ENCODE results near the gene RASSF5. TPM values are rescaled to one million over a fixed set of nuclear protein-coding genes. Genes with fewer than 3 reads are reported as not detected.
"Not testable (repeated sequence)": the region's sequence is repeated elsewhere in the genome, so short reads cannot be mapped to it uniquely, and the experiment has no call there.

The RASSF5 gene
- total RNA-seq, 1 donor from 2014 or later: 9.3 TPM

- DNase-seq: no peak
Measured at GRCh38 chr1:206569556-206569955, 62.2 kb downstream of the RASSF5 start.

- no peak for DNase-seq
Measured at GRCh38 chr1:206570529-206570928, 63.2 kb downstream of the RASSF5 start.

GRCh38 chr1:206572835-206573234, 65.5 kb downstream of the RASSF5 start:
- DNase-seq: no peak

- DNase-seq: no peak
Measured at GRCh38 chr1:206573319-206573718, 66.0 kb downstream of the RASSF5 start.

- no peak for DNase-seq
Measured at GRCh38 chr1:206573762-206574161, 66.4 kb downstream of the RASSF5 start.

GRCh38 chr1:206575165-206575893, 68.0 kb downstream of the RASSF5 start:
- DNase-seq: peak; percentile 66

GRCh38 chr1:206575894-206576737, 68.8 kb downstream of the RASSF5 start:
- no peak for DNase-seq

GRCh38 chr1:206577626-206578025, 70.3 kb downstream of the RASSF5 start:
- no peak for DNase-seq

GRCh38 chr1:206578068-206578977, 71.0 kb downstream of the RASSF5 start:
- DNase-seq: no peak

- no peak for DNase-seq
Measured at GRCh38 chr1:206578978-206579374, 71.6 kb downstream of the RASSF5 start.

GRCh38 chr1:206579747-206580437, 72.6 kb downstream of the RASSF5 start:
- no peak for DNase-seq

- DNase-seq: no peak
Measured at GRCh38 chr1:206580438-206581113, 73.2 kb downstream of the RASSF5 start.

GRCh38 chr1:206581114-206581497, 73.8 kb downstream of the RASSF5 start:
- not testable (repeated sequence) for DNase-seq

GRCh38 chr1:206581571-206581981, 74.2 kb downstream of the RASSF5 start:
- no peak for DNase-seq

- DNase-seq: no peak
Measured at GRCh38 chr1:206582537-206582936, 75.2 kb downstream of the RASSF5 start.

- no peak for DNase-seq
Measured at GRCh38 chr1:206582971-206583706, 75.8 kb downstream of the RASSF5 start.

GRCh38 chr1:206583707-206584648, 76.6 kb downstream of the RASSF5 start:
- DNase-seq: no peak

GRCh38 chr1:206584683-206585082, 77.4 kb downstream of the RASSF5 start:
- no peak for DNase-seq

Data from skin of body (tissue), 2 donors.